NT2/D1 (cell line): ENCODE measurements around the gene TCN2.
A peak's percentile ranks its signal among the peaks of the same experiment; 100 is the strongest.

Source experiments
- DNase-seq: peaks from one replicate; pipeline ENCODE4 v3.0.0-alpha.2; 2011; ENCODE audit warnings: low read depth, low spot score
- H3K27me3 ChIP-seq: 2 replicates; pipeline ENCODE4 v1.6.0; 2011; ENCODE audit warnings: mild to moderate bottlenecking; ENCODE audit not compliant: insufficient read length, insufficient read depth
- H3K36me3 ChIP-seq: 2 replicates; pipeline ENCODE4 v1.6.1; 2011; ENCODE audit warnings: mild to moderate bottlenecking, low read length, mixed read lengths; ENCODE audit not compliant: insufficient read depth, insufficient read length
- H3K4me1 ChIP-seq: 2 replicates; pipeline ENCODE4 v1.5.1; 2011; ENCODE audit not compliant: insufficient read depth, insufficient read length
- H3K4me3 ChIP-seq: 2 replicates; pipeline ENCODE4 v1.5.1; 2011; ENCODE audit warnings: low read depth; ENCODE audit not compliant: insufficient read length
- H3K9ac ChIP-seq: 2 replicates; pipeline ENCODE4 v1.6.0; 2011; ENCODE audit warnings: low read depth; ENCODE audit not compliant: insufficient read length
- H3K9me3 ChIP-seq: 2 replicates; pipeline ENCODE4 v1.5.1; 2011; ENCODE audit warnings: mild to moderate bottlenecking, low read length; ENCODE audit not compliant: insufficient read depth
- SUZ12 ChIP-seq: IDR thresholded peaks from 2 replicates; pipeline ENCODE4 v1.6.1; 2011; ENCODE audit not compliant: insufficient read length, insufficient read depth; ENCODE audit errors: extremely low read depth
- YY1 ChIP-seq: IDR thresholded peaks from 2 replicates; pipeline ENCODE4 v1.6.1; 2011; ENCODE audit not compliant: insufficient read length, insufficient read depth
- ZNF274 ChIP-seq: IDR thresholded peaks from 2 replicates; pipeline ENCODE4 v1.6.1; 2011; ENCODE audit warnings: mild to moderate bottlenecking, low read depth, low read length

Gene TCN2

DNA sequence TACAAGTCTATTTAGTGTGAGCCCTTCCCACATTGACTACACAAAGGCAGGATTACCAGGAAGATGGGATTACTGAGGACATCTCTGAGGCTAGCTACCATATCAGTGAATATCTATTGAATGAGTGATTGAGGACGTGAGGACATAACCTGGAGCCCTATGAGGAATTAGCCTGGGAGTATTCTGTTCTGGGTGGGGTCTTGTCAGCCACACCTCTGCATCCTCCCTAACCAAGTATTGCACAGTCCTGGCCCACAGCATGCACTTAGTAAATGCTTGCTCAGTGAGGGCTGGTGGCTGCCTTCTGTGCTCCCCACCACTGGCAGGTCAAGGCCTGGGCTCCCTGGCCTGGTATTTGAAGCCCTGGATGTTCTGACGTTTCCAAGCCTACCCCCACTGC is 45.9 kb downstream of the TCN2 start:
- peaks cover 3% of the 10 kb centered on the region; the same call in 1 of the 2 replicates for H3K9me3 ChIP-seq
- peaks cover 3% of the 10 kb centered on the region for H3K4me1 ChIP-seq
- no peak for TF ChIP-seq SUZ12
- no peak for TF ChIP-seq ZNF274
- no peak for TF ChIP-seq YY1
- no peaks in the 10 kb centered on the region for H3K36me3 ChIP-seq
- H3K4me3 ChIP-seq, result no peak overlapping the region
- no peak for DNase-seq
- H3K27me3 ChIP-seq, result no peaks in the 10 kb centered on the region
- no peak overlapping the region for H3K9ac ChIP-seq

GRCh38 chr22:30654361-30654760 is 47.4 kb downstream of the TCN2 start:
- Histone ChIP-seq H3K9ac (no peak overlapping the region), H3K36me3 (no peaks in the 10 kb centered on the region), H3K4me1 (no peaks in the 10 kb centered on the region), H3K4me3 (no peak overlapping the region), H3K27me3 (no peaks in the 10 kb centered on the region), H3K9me3 (peaks cover 3% of the 10 kb centered on the region; the same call in 1 of the 2 replicates)
- TF ChIP-seq ZNF274 (no peak), SUZ12 (no peak), YY1 (no peak)
- no peak for DNase-seq

- H3K4me1 ChIP-seq, result no peaks in the 10 kb centered on the region
- H3K9me3 ChIP-seq, result peaks cover 8% of the 10 kb centered on the region; the same call in 1 of the 2 replicates
- H3K36me3 ChIP-seq, result no peaks in the 10 kb centered on the region
- DNase-seq, result peak; percentile 57
- no peaks in the 10 kb centered on the region for H3K27me3 ChIP-seq
- no peak overlapping the region for H3K9ac ChIP-seq
- TF ChIP-seq SUZ12, result no peak
- no peak for TF ChIP-seq ZNF274
- no peak for TF ChIP-seq YY1
- H3K4me3 ChIP-seq, result no peak overlapping the region
Observed at GRCh38 chr22:30655532-30655931, 48.6 kb downstream of the TCN2 start.

GRCh38 chr22:30662040-30662439 is 55.1 kb downstream of the TCN2 start:
- no peak for DNase-seq
- Histone ChIP-seq H3K4me1 (peaks cover 4% of the 10 kb centered on the region), H3K9me3 (peaks cover 5% of the 10 kb centered on the region; the same call in 1 of the 2 replicates), H3K36me3 (peaks cover 14% of the 10 kb centered on the region), H3K27me3 (no peaks in the 10 kb centered on the region), H3K9ac (no peak overlapping the region), H3K4me3 (no peak overlapping the region)
- no peak for TF ChIP-seq SUZ12
- no peak for TF ChIP-seq YY1
- no peak for TF ChIP-seq ZNF274

- TF ChIP-seq ZNF274, result no peak
- no peak for TF ChIP-seq SUZ12
- TF ChIP-seq YY1, result no peak
- peaks cover 4% of the 10 kb centered on the region for H3K4me1 ChIP-seq
- H3K27me3 ChIP-seq, result peaks cover 4% of the 10 kb centered on the region
- H3K9ac ChIP-seq, result no peak overlapping the region
- no peak for DNase-seq
- no peak overlapping the region for H3K4me3 ChIP-seq
- peaks cover 2% of the 10 kb centered on the region; the same call in 1 of the 2 replicates for H3K9me3 ChIP-seq
- peaks cover 14% of the 10 kb centered on the region for H3K36me3 ChIP-seq
Observed at GRCh38 chr22:30664798-30665197, 57.8 kb downstream of the TCN2 start.

- Histone ChIP-seq H3K4me1 (peaks cover 4% of the 10 kb centered on the region), H3K36me3 (peaks cover 14% of the 10 kb centered on the region), H3K4me3 (no peak overlapping the region), H3K9me3 (no peaks in the 10 kb centered on the region), H3K9ac (no peak overlapping the region), H3K27me3 (peaks cover 4% of the 10 kb centered on the region)
- no peak for DNase-seq
- TF ChIP-seq YY1 (no peak), ZNF274 (no peak), SUZ12 (no peak)
Observed at GRCh38 chr22:30665266-30665665, 58.3 kb downstream of the TCN2 start.

DNA sequence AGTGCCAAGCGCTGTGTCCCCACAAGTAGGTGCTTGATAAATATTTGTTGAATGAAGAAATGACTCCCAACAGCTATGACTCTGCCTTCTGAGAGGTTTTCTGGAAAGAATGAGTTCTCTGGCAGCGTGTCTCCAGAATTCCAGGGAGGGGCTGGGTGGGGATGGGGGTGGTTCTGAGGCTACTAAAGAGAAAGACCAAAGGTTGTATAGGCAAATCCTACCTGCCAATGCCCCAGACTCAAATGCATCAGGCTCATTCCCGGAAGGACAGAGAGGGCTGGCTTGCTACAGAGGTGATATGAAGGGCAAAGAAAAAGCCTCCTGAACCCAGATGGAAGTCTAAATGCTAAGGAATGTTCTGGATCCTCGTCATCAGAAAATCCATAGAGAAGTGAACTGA is 58.8 kb downstream of the TCN2 start:
- peaks cover 14% of the 10 kb centered on the region for H3K36me3 ChIP-seq
- H3K27me3 ChIP-seq, result peaks cover 4% of the 10 kb centered on the region
- DNase-seq, result no peak
- no peak overlapping the region for H3K9ac ChIP-seq
- H3K4me3 ChIP-seq, result no peak overlapping the region
- no peaks in the 10 kb centered on the region for H3K9me3 ChIP-seq
- H3K4me1 ChIP-seq, result peaks cover 4% of the 10 kb centered on the region
- TF ChIP-seq YY1 (no peak), ZNF274 (no peak), SUZ12 (no peak)

DNA sequence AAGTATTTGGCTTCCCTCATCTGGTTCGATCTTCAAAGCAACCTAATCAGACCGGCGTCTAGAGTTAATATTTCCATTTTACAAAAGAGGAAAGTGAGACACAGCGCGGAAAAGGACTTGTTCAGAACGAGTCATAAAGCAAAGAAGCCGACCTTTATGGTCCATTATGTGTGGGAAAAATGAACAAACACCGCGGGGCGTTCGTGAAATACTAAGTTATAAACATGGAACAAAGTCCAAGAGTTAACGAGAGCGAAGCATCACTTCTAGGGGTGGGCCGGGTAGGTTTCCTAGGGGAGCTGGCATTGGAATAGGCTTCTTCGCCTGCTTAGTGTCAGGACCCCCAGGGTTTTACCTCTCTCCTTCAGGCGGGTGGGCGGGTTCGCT is 60.1 kb downstream of the TCN2 start:
- Histone ChIP-seq H3K4me3 (peak overlapping the region; percentile 74), H3K27me3 (peaks cover 4% of the 10 kb centered on the region), H3K9me3 (no peaks in the 10 kb centered on the region), H3K36me3 (peaks cover 13% of the 10 kb centered on the region), H3K4me1 (peaks cover 4% of the 10 kb centered on the region), H3K9ac (peak overlapping the region; percentile 61)
- no peak for TF ChIP-seq ZNF274
- no peak for TF ChIP-seq SUZ12
- no peak for TF ChIP-seq YY1
- no peak for DNase-seq
